GM12891 (cell line): ENCODE results near the gene COL4A1.

ENCODE experiments used
- PAX5 ChIP-seq: IDR thresholded peaks from 2 replicates; pipeline ENCODE4 v1.6.1; 2011; ENCODE audit warnings: low read length, moderate library complexity, mild to moderate bottlenecking; ENCODE audit not compliant: insufficient read depth, severe bottlenecking
- POLR2A ChIP-seq: IDR thresholded peaks from 2 replicates; pipeline ENCODE4 v1.6.1; 2011; ENCODE audit warnings: low read depth, low read length, control low read depth
- POLR2AphosphoS5 ChIP-seq: IDR thresholded peaks from 2 replicates; pipeline ENCODE4 v1.6.1; 2011; ENCODE audit warnings: low read depth, low read length, control low read depth
- POU2F2 ChIP-seq: IDR thresholded peaks from 2 replicates; pipeline ENCODE4 v1.6.1; 2011; ENCODE audit warnings: low read depth, mild to moderate bottlenecking, control low read depth, low read length, moderate library complexity
- SPI1 ChIP-seq: IDR thresholded peaks from 2 replicates; pipeline ENCODE4 v1.6.1; 2011; ENCODE audit warnings: low read depth, low read length, control low read depth
- TAF1 ChIP-seq: IDR thresholded peaks from 2 replicates; pipeline ENCODE4 v1.6.1; 2011; ENCODE audit warnings: low read depth, low read length, control low read depth

DNA sequence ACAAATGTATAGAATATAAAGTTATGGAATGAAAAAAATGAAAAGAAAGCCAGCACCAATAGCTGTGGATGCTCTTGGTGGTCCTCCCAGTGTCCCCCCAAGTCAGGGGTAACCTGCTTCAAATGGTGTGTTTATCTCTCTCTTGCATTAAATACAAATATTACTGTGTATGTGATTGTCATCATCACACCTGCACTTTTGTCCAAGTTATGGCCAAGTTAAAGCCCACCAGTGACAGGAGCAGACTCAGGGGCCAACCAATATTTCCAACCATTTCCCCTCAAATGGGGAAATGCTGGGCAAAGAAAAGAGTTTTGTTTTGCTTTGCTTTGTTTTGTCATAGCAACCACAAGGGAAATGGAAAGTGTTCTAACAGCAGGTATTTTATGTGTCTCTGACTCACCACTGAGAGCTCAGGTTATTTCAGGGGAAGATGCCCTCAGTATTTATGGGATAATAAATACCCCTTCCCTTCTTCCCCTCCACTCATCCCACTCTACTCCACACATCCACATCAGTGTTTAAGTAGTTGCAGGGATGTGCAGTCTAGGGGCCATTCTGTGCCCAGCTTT, 133.6 kb downstream of the COL4A1 start:
- TF ChIP-seq POU2F2 (no peak), POLR2AphosphoS5 (no peak), SPI1 (no peak), TAF1 (no peak), POLR2A (no peak), PAX5 (no peak)
